HepG2 (cell line): ENCODE results near the gene LRRC3C. TPM values are rescaled to one million over a fixed set of nuclear protein-coding genes. Genes with fewer than 3 reads are reported as not detected.

Experiments
- ATAC-seq: fragments of 200-7000 bp; cut with Tn5 transposase; 3 replicates; pipeline ENCODE4 v1.9.1; 2020; ENCODE audit warnings: mild to moderate bottlenecking, moderate library complexity
- BruUV-seq: library from RNA; stranded (reverse); fragments of 400-500 nt; replicated peaks from 2 replicates; lab custom pipeline; 2021; lab: Mats Ljungman, UMichigan
- CTCF ChIA-PET: fragments of 300-600 bp; formaldehyde crosslinking; extraction: SDS; loops from one replicate; lab custom pipeline; 2021; ENCODE audit warnings: low total read pairs, inconsistent platforms, low intra/inter-chr PET ratio; lab: Yijun Ruan, JAX
- POLR2A ChIA-PET: fragments of 350-600 bp; sonication (Branson Sonifier 250); formaldehyde crosslinking; loops from one replicate; lab custom pipeline; 2020; ENCODE audit warnings: antibody characterized with exemption, inconsistent platforms; lab: Yijun Ruan, JAX
- DNase-seq: peaks from one replicate; pipeline ENCODE4 v3.0.0-alpha.2; 2015; ENCODE audit warnings: low spot score
- FAIRE-seq: peaks from 3 replicates; lab custom pipeline; 2011; peaks lifted over from hg19 to GRCh38; lab: Jason Lieb, UNC
- H2AFZ ChIP-seq: one replicate; pipeline ENCODE4 v1.6.1; 2011; ENCODE audit warnings: low read length, inconsistent platforms
- H3K27ac ChIP-seq: fragments of 300-600 bp; 3 replicates; pipeline ENCODE4 v1.8.0; 2011; ENCODE audit warnings: mixed run types, mild to moderate bottlenecking, mixed read lengths, low read length, inconsistent platforms; ENCODE audit not compliant: insufficient read depth; ENCODE audit errors: extremely low read length
- H3K27me3 ChIP-seq, 2 experiments: fragments of 200-600 bp in 1 of 2; 2 replicates in 1 of 2; 3 replicates in 1 of 2; pipeline versions ENCODE4 v1.6.0 to v1.8.0; 2011; ENCODE audit warnings: low read length in 2 of 2, mild to moderate bottlenecking in 2 of 2, moderate library complexity in 2 of 2, inconsistent platforms in 1 of 2; ENCODE audit not compliant: insufficient read depth in 2 of 2, control insufficient read depth in 1 of 2
- H3K36me3 ChIP-seq, 2 experiments: fragments of 200-600 bp in 1 of 2; replicated peaks in 1 of 2; 2 replicates in 1 of 2; 3 replicates in 1 of 2; pipeline versions ENCODE4 v1.5.1 to v1.8.0; 2011; ENCODE audit warnings: low read length in 2 of 2, inconsistent platforms in 1 of 2; ENCODE audit not compliant: insufficient read depth in 2 of 2, control insufficient read depth in 1 of 2
- H3K4me1 ChIP-seq: 2 replicates; pipeline ENCODE4 v1.5.1; 2012; ENCODE audit warnings: low read length, inconsistent platforms; ENCODE audit not compliant: insufficient read depth
- H3K4me2 ChIP-seq: 2 replicates; pipeline ENCODE4 v1.6.0; 2011; ENCODE audit warnings: low read depth, low read length, inconsistent platforms
- H3K4me3 ChIP-seq, 3 experiments: fragments of 200-600 bp in 1 of 3; sonication (generic), shearing (Covaris generic) in 1 of 3; replicated peaks in 1 of 3; 2 replicates each; pipeline ENCODE4 v1.5.1; 2011 to 2016; ENCODE audit warnings: low read length in 3 of 3, inconsistent platforms in 2 of 3, low read depth in 2 of 3, mild to moderate bottlenecking in 2 of 3, control low read depth in 1 of 3, mixed read lengths in 1 of 3; ENCODE audit not compliant: insufficient read depth in 1 of 3
- H3K79me2 ChIP-seq: one replicate; pipeline ENCODE4 v1.6.1; 2011; ENCODE audit warnings: low read length, inconsistent platforms; ENCODE audit not compliant: insufficient read depth
- H3K9ac ChIP-seq: 2 replicates; pipeline ENCODE4 v1.6.0; 2011; ENCODE audit warnings: mild to moderate bottlenecking, low read depth, low read length, inconsistent platforms; ENCODE audit not compliant: insufficient read depth
- H3K9me3 ChIP-seq: 2 replicates; pipeline ENCODE4 v1.5.1; 2012; ENCODE audit warnings: mild to moderate bottlenecking, low read length
- H4K20me1 ChIP-seq: 2 replicates; pipeline ENCODE4 v1.6.0; 2011; ENCODE audit warnings: inconsistent platforms, mild to moderate bottlenecking, low read length, moderate library complexity; ENCODE audit not compliant: insufficient read depth
- FIP1L1 ChIP-seq: fragments of 200-400 bp; formaldehyde crosslinking; IDR thresholded peaks from 2 replicates; pipeline ENCODE4 v1.6.1; 2018; ENCODE audit warnings: low read depth, mild to moderate bottlenecking, low read length, moderate library complexity, borderline replicate concordance; ENCODE audit not compliant: insufficient read depth
- FOXM1 ChIP-seq: sonication (generic); formaldehyde crosslinking; IDR thresholded peaks from 2 replicates; pipeline ENCODE4 v1.5.0; 2020; ENCODE audit warnings: missing genetic modification reagents
- HDAC6 ChIP-seq: fragments of 200-600 bp; sonication (generic); IDR thresholded peaks from 2 replicates; pipeline ENCODE4 v1.7.0; 2017; ENCODE audit warnings: mild to moderate bottlenecking, antibody characterized with exemption, low read length, low read depth
- HIC2 ChIP-seq: sonication (generic); formaldehyde crosslinking; IDR thresholded peaks from 2 replicates; pipeline ENCODE4 v1.9.0; 2022; ENCODE audit warnings: low read depth, missing genetic modification reagents
- SMARCE1 ChIP-seq: fragments of 450-650 bp; IDR thresholded peaks from 2 replicates; pipeline ENCODE4 v1.6.1; 2017; ENCODE audit warnings: borderline replicate concordance
- TCF7 ChIP-seq: sonication (generic); IDR thresholded peaks from 2 replicates; pipeline ENCODE4 v1.6.1; 2016; ENCODE audit warnings: antibody characterized with exemption, low read depth
- TFDP2 ChIP-seq: sonication (generic); formaldehyde crosslinking; IDR thresholded peaks from 2 replicates; pipeline ENCODE4 v1.4.0; 2020; ENCODE audit warnings: missing genetic modification reagents
- ZNF761 ChIP-seq: sonication (generic); formaldehyde crosslinking; conservative IDR thresholded peaks from 2 replicates; pipeline ENCODE4 v1.4.0; 2020; ENCODE audit warnings: mild to moderate bottlenecking, missing genetic modification reagents
- WGBS: methylation state at CpG from one replicate; pipeline ENCODE4 v1.1.6; 2017; ENCODE audit warnings: low lambda C conversion rate; 5-methylcytosine and 5-hydroxymethylcytosine counted together
- in situ Hi-C: cut with HindIII; loops from 2 replicates; pipeline ENCODE4 v1.10.0; 2017; ENCODE audit warnings: low pct_unique_long_range_greater_than_20kb; ENCODE audit not compliant: extremely low pct_ligation_motif_present
- intact Hi-C: fragments of 100-400 bp; cut with micrococcal nuclease; formaldehyde crosslinking; loops from one replicate; pipeline ENCODE4 v1.10.0; 2022; ENCODE audit not compliant: unreplicated experiment
- polyA plus RNA-seq, 8 experiments: library from polyadenylated mRNA; depleted of rRNA in 3 of 8; stranded (reverse) in 7 of 8; unstranded in 1 of 8; fragments of >200 nt; fragmentation: Illumina TruSeq in 4 of 8; extraction: Trizol in 4 of 8; gene quantifications; 2 replicates each; pipeline versions ENCODE4 v1.2.1 to v1.2.3, GENCODE V29; 2011 to 2016; ENCODE audit warnings: low read depth in 4 of 8, missing spikeins in 1 of 8, mixed read lengths in 1 of 8; ENCODE audit not compliant: insufficient read depth in 1 of 8
- total RNA-seq, 5 experiments: library from RNA; depleted of rRNA; stranded (reverse); fragments of >200 nt; fragmentation: Illumina TruSeq; extraction: Trizol; gene quantifications; 2 replicates each; pipeline ENCODE4 v1.2.3, GENCODE V29; 2016; ENCODE audit warnings: low read depth in 1 of 5

LRRC3C gene
- total and polyA plus RNA-seq, 2 of the 13 experiments (the other 11 are each of a cell fraction or from before 2014, with no cell fraction given), result 0.17 TPM; not detected in 1

GRCh38 chr17:39971076-39971603 lies 43.6 kb downstream of the LRRC3C start:
- FAIRE-seq (no peak), DNase-seq (no peak), ATAC-seq (no peak)
- no peak for TF ChIP-seq SMARCE1
- TF ChIP-seq HDAC6, result no peak
- no peak for TF ChIP-seq ZNF761 (CRISPR knock-in tag)
- no peak for TF ChIP-seq FIP1L1
- TF ChIP-seq FOXM1 (CRISPR knock-in tag), result no peak
- TF ChIP-seq TFDP2 (CRISPR knock-in tag), result no peak
- TF ChIP-seq TCF7, result no peak
- no peak for TF ChIP-seq HIC2
- H3K9me3 ChIP-seq, result no peaks in the 10 kb centered on the region
- no peaks in the 10 kb centered on the region for H3K79me2 ChIP-seq
- ChIA-PET CTCF (no interaction called here), POLR2A (interaction anchor here (1.0 kb wide), 1 partner anchor 9 kb away, joined by 3 read pairs; the partner anchor contains the start of gene PSMD3)
- WGBS, result 52% methylated on average over 4 of the region's 4 CpGs
- H3K4me3 ChIP-seq, result no peak overlapping the region
- no peaks in the 10 kb centered on the region for H3K4me1 ChIP-seq
- intact Hi-C loops (no loop called here), in situ Hi-C loops (loop anchor here (5.0 kb wide), 1 partner anchor 49 kb away; no protein-coding TSS in a partner anchor)
- H3K27me3 ChIP-seq, result peaks cover 6 to 63% of the 10 kb centered on the region in 2 experiments; a peak in 3 of 5 replicates
- H3K9ac ChIP-seq, result no peak overlapping the region
- BruUV-seq, result no TSS peak
- H3K27ac ChIP-seq, result no peak overlapping the region
- no peaks in the 10 kb centered on the region for H4K20me1 ChIP-seq
- no peak overlapping the region for H2AFZ ChIP-seq
- no peak overlapping the region for H3K4me2 ChIP-seq
- H3K36me3 ChIP-seq, result no peaks in the 10 kb centered on the region
